22Rv1 (cell line): ENCODE data around the gene SPINK5.

Source experiments
- ZFX ChIP-seq: fragments of 450-650 bp; IDR thresholded peaks from 2 replicates; pipeline ENCODE4 v1.6.1; 2017; ENCODE audit warnings: antibody characterized with exemption, borderline replicate concordance
- TF ChIP-seq, protein P1 (sequence below): fragments of 450-650 bp; IDR thresholded peaks from 2 replicates; pipeline ENCODE4 v1.5.1; 2017; ENCODE audit warnings: mild to moderate bottlenecking

DNA sequence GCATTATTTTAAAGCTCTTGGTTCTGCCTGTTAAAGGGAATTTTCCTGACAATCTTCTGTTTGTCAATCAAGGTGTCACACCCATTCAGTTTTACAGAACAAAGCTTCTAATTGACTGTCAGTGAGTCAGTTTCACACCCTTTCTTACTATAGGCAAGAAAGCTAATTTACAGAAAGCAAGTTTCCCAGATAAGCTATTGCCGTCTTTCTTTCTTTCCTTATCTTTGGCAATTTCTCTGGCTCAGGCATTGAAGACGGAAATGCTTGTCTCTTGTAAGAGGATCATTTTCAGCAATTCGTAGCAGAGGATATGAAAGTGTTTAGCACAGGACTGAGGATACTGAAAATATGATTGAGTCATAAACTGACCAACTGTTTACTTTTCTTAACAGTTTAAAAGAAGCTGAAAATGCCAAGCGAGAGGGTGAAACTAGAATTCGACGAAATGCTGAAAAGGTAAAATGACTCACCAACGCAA lies 27.0 kb downstream of the SPINK5 start:
- TF ChIP-seq, protein P1, sequence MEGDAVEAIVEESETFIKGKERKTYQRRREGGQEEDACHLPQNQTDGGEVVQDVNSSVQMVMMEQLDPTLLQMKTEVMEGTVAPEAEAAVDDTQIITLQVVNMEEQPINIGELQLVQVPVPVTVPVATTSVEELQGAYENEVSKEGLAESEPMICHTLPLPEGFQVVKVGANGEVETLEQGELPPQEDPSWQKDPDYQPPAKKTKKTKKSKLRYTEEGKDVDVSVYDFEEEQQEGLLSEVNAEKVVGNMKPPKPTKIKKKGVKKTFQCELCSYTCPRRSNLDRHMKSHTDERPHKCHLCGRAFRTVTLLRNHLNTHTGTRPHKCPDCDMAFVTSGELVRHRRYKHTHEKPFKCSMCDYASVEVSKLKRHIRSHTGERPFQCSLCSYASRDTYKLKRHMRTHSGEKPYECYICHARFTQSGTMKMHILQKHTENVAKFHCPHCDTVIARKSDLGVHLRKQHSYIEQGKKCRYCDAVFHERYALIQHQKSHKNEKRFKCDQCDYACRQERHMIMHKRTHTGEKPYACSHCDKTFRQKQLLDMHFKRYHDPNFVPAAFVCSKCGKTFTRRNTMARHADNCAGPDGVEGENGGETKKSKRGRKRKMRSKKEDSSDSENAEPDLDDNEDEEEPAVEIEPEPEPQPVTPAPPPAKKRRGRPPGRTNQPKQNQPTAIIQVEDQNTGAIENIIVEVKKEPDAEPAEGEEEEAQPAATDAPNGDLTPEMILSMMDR = no peak
- TF ChIP-seq ZFX = no peak
